HepG2 (cell line): ENCODE measurements around the gene NLRC5. TPM values are rescaled to one million over a fixed set of nuclear protein-coding genes. Genes with fewer than 3 reads are reported as not detected.

ENCODE experiments used
- ATAC-seq: fragments of 200-7000 bp; cut with Tn5 transposase; 3 replicates; pipeline ENCODE4 v1.9.1; 2020; ENCODE audit warnings: mild to moderate bottlenecking, moderate library complexity
- BruUV-seq: library from RNA; stranded (reverse); fragments of 400-500 nt; replicated peaks from 2 replicates; lab custom pipeline; 2021; lab: Mats Ljungman, UMichigan
- CTCF ChIA-PET: fragments of 300-600 bp; formaldehyde crosslinking; extraction: SDS; loops from one replicate; lab custom pipeline; 2021; ENCODE audit warnings: low total read pairs, inconsistent platforms, low intra/inter-chr PET ratio; lab: Yijun Ruan, JAX
- POLR2A ChIA-PET: fragments of 350-600 bp; sonication (Branson Sonifier 250); formaldehyde crosslinking; loops from one replicate; lab custom pipeline; 2020; ENCODE audit warnings: antibody characterized with exemption, inconsistent platforms; lab: Yijun Ruan, JAX
- DNase-seq: peaks from one replicate; pipeline ENCODE4 v3.0.0-alpha.2; 2015; ENCODE audit warnings: low spot score
- FAIRE-seq: peaks from 3 replicates; lab custom pipeline; 2011; peaks lifted over from hg19 to GRCh38; lab: Jason Lieb, UNC
- H2AFZ ChIP-seq: one replicate; pipeline ENCODE4 v1.6.1; 2011; ENCODE audit warnings: low read length, inconsistent platforms
- H3K27ac ChIP-seq: fragments of 300-600 bp; 3 replicates; pipeline ENCODE4 v1.8.0; 2011; ENCODE audit warnings: mixed run types, mild to moderate bottlenecking, mixed read lengths, low read length, inconsistent platforms; ENCODE audit not compliant: insufficient read depth; ENCODE audit errors: extremely low read length
- H3K27me3 ChIP-seq, 2 experiments: fragments of 200-600 bp in 1 of 2; 2 replicates in 1 of 2; 3 replicates in 1 of 2; pipeline versions ENCODE4 v1.6.0 to v1.8.0; 2011; ENCODE audit warnings: low read length in 2 of 2, mild to moderate bottlenecking in 2 of 2, moderate library complexity in 2 of 2, inconsistent platforms in 1 of 2; ENCODE audit not compliant: insufficient read depth in 2 of 2, control insufficient read depth in 1 of 2
- H3K36me3 ChIP-seq, 2 experiments: fragments of 200-600 bp in 1 of 2; replicated peaks in 1 of 2; 2 replicates in 1 of 2; 3 replicates in 1 of 2; pipeline versions ENCODE4 v1.5.1 to v1.8.0; 2011; ENCODE audit warnings: low read length in 2 of 2, inconsistent platforms in 1 of 2; ENCODE audit not compliant: insufficient read depth in 2 of 2, control insufficient read depth in 1 of 2
- H3K4me1 ChIP-seq: 2 replicates; pipeline ENCODE4 v1.5.1; 2012; ENCODE audit warnings: low read length, inconsistent platforms; ENCODE audit not compliant: insufficient read depth
- H3K4me2 ChIP-seq: 2 replicates; pipeline ENCODE4 v1.6.0; 2011; ENCODE audit warnings: low read depth, low read length, inconsistent platforms
- H3K4me3 ChIP-seq, 3 experiments: fragments of 200-600 bp in 1 of 3; sonication (generic), shearing (Covaris generic) in 1 of 3; replicated peaks in 1 of 3; 2 replicates each; pipeline ENCODE4 v1.5.1; 2011 to 2016; ENCODE audit warnings: low read length in 3 of 3, inconsistent platforms in 2 of 3, low read depth in 2 of 3, mild to moderate bottlenecking in 2 of 3, control low read depth in 1 of 3, mixed read lengths in 1 of 3; ENCODE audit not compliant: insufficient read depth in 1 of 3
- H3K79me2 ChIP-seq: one replicate; pipeline ENCODE4 v1.6.1; 2011; ENCODE audit warnings: low read length, inconsistent platforms; ENCODE audit not compliant: insufficient read depth
- H3K9ac ChIP-seq: 2 replicates; pipeline ENCODE4 v1.6.0; 2011; ENCODE audit warnings: mild to moderate bottlenecking, low read depth, low read length, inconsistent platforms; ENCODE audit not compliant: insufficient read depth
- H3K9me3 ChIP-seq: 2 replicates; pipeline ENCODE4 v1.5.1; 2012; ENCODE audit warnings: mild to moderate bottlenecking, low read length
- H4K20me1 ChIP-seq: 2 replicates; pipeline ENCODE4 v1.6.0; 2011; ENCODE audit warnings: inconsistent platforms, mild to moderate bottlenecking, low read length, moderate library complexity; ENCODE audit not compliant: insufficient read depth
- AGO1 ChIP-seq: fragments of 200-400 bp; formaldehyde crosslinking; IDR thresholded peaks from 2 replicates; pipeline ENCODE4 v1.6.1; 2017; ENCODE audit warnings: mild to moderate bottlenecking, low read depth, low read length, moderate library complexity; ENCODE audit not compliant: poor library complexity, severe bottlenecking
- BHLHE40 ChIP-seq: IDR thresholded peaks from 2 replicates; pipeline ENCODE4 v1.6.1; 2011; ENCODE audit warnings: low read length, improper control_type of control experiment
- EEA1 ChIP-seq: sonication (generic); formaldehyde crosslinking; IDR thresholded peaks from 2 replicates; pipeline ENCODE4 v1.5.1; 2020; ENCODE audit warnings: mild to moderate bottlenecking, missing genetic modification reagents, borderline replicate concordance
- ELF4 ChIP-seq: sonication (generic); formaldehyde crosslinking; IDR thresholded peaks from 2 replicates; pipeline ENCODE4 v1.5.0; 2020; ENCODE audit warnings: missing genetic modification reagents, mild to moderate bottlenecking, moderate library complexity, borderline replicate concordance
- NR3C1 ChIP-seq: sonication (generic); formaldehyde crosslinking; IDR thresholded peaks from 2 replicates; pipeline ENCODE4 v1.4.0; 2020; ENCODE audit warnings: missing genetic modification reagents
- PITX1 ChIP-seq: sonication (generic); formaldehyde crosslinking; IDR thresholded peaks from 2 replicates; pipeline ENCODE4 v1.5.1; 2020; ENCODE audit warnings: mild to moderate bottlenecking, missing genetic modification reagents
- SRSF4 ChIP-seq: fragments of 200-400 bp; formaldehyde crosslinking; IDR thresholded peaks from one replicate; pipeline ENCODE4 v1.6.1; 2018; ENCODE audit warnings: mild to moderate bottlenecking, low read depth, low read length, moderate library complexity; ENCODE audit not compliant: poor library complexity, severe bottlenecking
- ZNF232 ChIP-seq: sonication (generic); formaldehyde crosslinking; IDR thresholded peaks from 2 replicates; pipeline ENCODE4 v1.4.0; 2020; ENCODE audit warnings: missing genetic modification reagents, borderline replicate concordance
- ZNF556 ChIP-seq: sonication (generic); formaldehyde crosslinking; IDR thresholded peaks from 2 replicates; pipeline ENCODE4 v1.4.0; 2020; ENCODE audit warnings: mild to moderate bottlenecking, missing genetic modification reagents, borderline replicate concordance
- WGBS: methylation state at CpG from one replicate; pipeline ENCODE4 v1.1.6; 2017; ENCODE audit warnings: low lambda C conversion rate; 5-methylcytosine and 5-hydroxymethylcytosine counted together
- in situ Hi-C: cut with HindIII; loops from 2 replicates; pipeline ENCODE4 v1.10.0; 2017; ENCODE audit warnings: low pct_unique_long_range_greater_than_20kb; ENCODE audit not compliant: extremely low pct_ligation_motif_present
- intact Hi-C: fragments of 100-400 bp; cut with micrococcal nuclease; formaldehyde crosslinking; loops from one replicate; pipeline ENCODE4 v1.10.0; 2022; ENCODE audit not compliant: unreplicated experiment
- polyA plus RNA-seq, 8 experiments: library from polyadenylated mRNA; depleted of rRNA in 3 of 8; stranded (reverse) in 7 of 8; unstranded in 1 of 8; fragments of >200 nt; fragmentation: Illumina TruSeq in 4 of 8; extraction: Trizol in 4 of 8; gene quantifications; 2 replicates each; pipeline versions ENCODE4 v1.2.1 to v1.2.3, GENCODE V29; 2011 to 2016; ENCODE audit warnings: low read depth in 4 of 8, missing spikeins in 1 of 8, mixed read lengths in 1 of 8; ENCODE audit not compliant: insufficient read depth in 1 of 8
- total RNA-seq, 5 experiments: library from RNA; depleted of rRNA; stranded (reverse); fragments of >200 nt; fragmentation: Illumina TruSeq; extraction: Trizol; gene quantifications; 2 replicates each; pipeline ENCODE4 v1.2.3, GENCODE V29; 2016; ENCODE audit warnings: low read depth in 1 of 5

The NLRC5 gene
- total and polyA plus RNA-seq, 2 of the 13 experiments (the other 11 are each of a cell fraction or from before 2014, with no cell fraction given) = 6.3 to 12.7 TPM

- FAIRE-seq (no peak), ATAC-seq (no peak), DNase-seq (no peak)
- in situ Hi-C loops (no loop called here), intact Hi-C loops (no loop called here)
- TF ChIP-seq AGO1 (no peak), EEA1 (CRISPR knock-in tag) (no peak), ZNF232 (no peak)
- no peaks in the 10 kb centered on the region for H4K20me1 ChIP-seq
- BruUV-seq = no TSS peak
- no peak overlapping the region for H3K9ac ChIP-seq
- H3K79me2 ChIP-seq = no peaks in the 10 kb centered on the region
- ChIA-PET POLR2A (no interaction called here), CTCF (no interaction called here)
- H2AFZ ChIP-seq = no peak overlapping the region
- H3K27ac ChIP-seq = no peak overlapping the region
- no peak overlapping the region for H3K4me2 ChIP-seq
- H3K27me3 ChIP-seq = no peaks in the 10 kb centered on the region
- peaks cover 32% of the 10 kb centered on the region for H3K4me1 ChIP-seq
- no peak overlapping the region for H3K4me3 ChIP-seq
- 33% methylated on average over 1 of the region's 1 CpG for WGBS
- H3K36me3 ChIP-seq = no peaks in the 10 kb centered on the region
- H3K9me3 ChIP-seq = no peaks in the 10 kb centered on the region
Measured at GRCh38 chr16:57008440-57008839, 19.1 kb downstream of the NLRC5 start.

GRCh38 chr16:57009643-57010170, 20.4 kb downstream of the NLRC5 start:
- H2AFZ ChIP-seq = no peak overlapping the region
- no peaks in the 10 kb centered on the region for H3K79me2 ChIP-seq
- no peaks in the 10 kb centered on the region for H4K20me1 ChIP-seq
- no peaks in the 10 kb centered on the region for H3K9me3 ChIP-seq
- no peak for ATAC-seq
- 44% methylated on average over 2 of the region's 2 CpGs for WGBS
- TF ChIP-seq SRSF4 = no peak
- no peak for TF ChIP-seq ELF4
- no peak for TF ChIP-seq NR3C1 (CRISPR knock-in tag)
- no peak for TF ChIP-seq BHLHE40
- TF ChIP-seq PITX1 = no peak
- no peak for TF ChIP-seq ZNF556 (CRISPR knock-in tag)
- no peak overlapping the region for H3K9ac ChIP-seq
- H3K36me3 ChIP-seq = no peaks in the 10 kb centered on the region
- BruUV-seq = no TSS peak
- no peak overlapping the region for H3K4me2 ChIP-seq
- H3K27me3 ChIP-seq = no peaks in the 10 kb centered on the region
- peaks cover 20% of the 10 kb centered on the region for H3K4me1 ChIP-seq
- in situ Hi-C loops (no loop called here), intact Hi-C loops (no loop called here)
- no peak overlapping the region for H3K27ac ChIP-seq
- DNase-seq = no peak
- no peak overlapping the region for H3K4me3 ChIP-seq
- no peak for FAIRE-seq
- CTCF ChIA-PET = no interaction called here
- POLR2A ChIA-PET = no interaction called here
